ENCODE results near the gene C11orf21. TPM values are rescaled to one million over a fixed set of nuclear protein-coding genes. Genes with fewer than 3 reads are reported as not detected.

The C11orf21 gene
- total and polyA plus RNA-seq, 9 of the 15 experiments (the other 6 are each of a cell fraction or from before 2014, with no cell fraction given), result 0.10 to 2.6 (median 2.0) TPM

DNA sequence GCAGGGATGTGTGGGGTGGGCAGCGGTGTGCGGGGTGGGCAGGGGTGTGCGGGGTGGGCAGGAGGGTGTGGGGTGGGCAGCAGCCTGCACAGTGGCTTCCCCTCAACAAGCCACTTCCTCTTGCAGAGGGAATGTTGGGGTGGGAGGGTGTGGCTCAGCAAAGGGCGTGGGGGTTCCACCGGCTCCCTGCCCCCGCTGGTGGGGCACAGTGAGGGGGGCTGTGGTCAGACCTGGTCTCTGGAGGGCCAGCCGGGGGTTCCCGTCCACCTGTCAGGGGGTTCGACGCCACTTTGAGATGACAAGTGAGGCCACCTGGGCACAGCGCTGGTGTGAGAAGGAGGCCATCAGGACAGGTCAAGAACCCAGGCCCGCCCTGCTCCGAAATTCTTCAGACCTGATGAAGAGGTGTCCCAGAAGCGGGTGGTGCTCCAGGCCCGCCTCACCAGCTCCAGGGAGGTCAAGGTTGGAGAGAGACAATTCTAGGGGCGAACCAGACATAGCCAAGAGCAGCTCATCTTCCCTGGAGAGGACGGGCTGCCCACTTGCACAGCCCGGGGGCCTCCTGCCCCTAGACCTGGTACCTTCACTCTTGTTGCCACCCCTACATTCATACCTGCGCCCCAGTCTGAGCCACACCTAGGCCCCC is 1.3 kb downstream of the C11orf21 start:
- CTCF ChIA-PET (ENCODE audit: low intra/inter-chr PET ratio), result interaction anchor here (0.6 to 3.2 kb wide), 2 partner anchors 103 to 115 kb away, joined by 3 to 21 read pairs; no protein-coding TSS in a partner anchor
- Histone ChIP-seq H4K20me1 (replicated peaks; ENCODE audit: control insufficient read depth, insufficient read depth, low read length) (no peaks in the 10 kb centered on the region), H3K36me3 (ENCODE audit: control insufficient read depth, insufficient read depth, low read length) (no peaks in the 10 kb centered on the region), H2AFZ (ENCODE audit: low read depth, low read length) (no peak overlapping the region), H3K9me1 (ENCODE audit: control insufficient read depth, insufficient read depth, low read length) (no peaks in the 10 kb centered on the region), H3K27ac (ENCODE audit: extremely low read depth, low read depth, low read length) (no peak overlapping the region), H3K4me2 (ENCODE audit: insufficient read depth, low read length) (no peak overlapping the region), H3K9ac (ENCODE audit: insufficient read depth in 1 of 2, low read depth in 2 of 2, low read length in 2 of 2) (no peak overlapping the region), H3K4me1 (replicated peaks in 1 of 2; ENCODE audit: control insufficient read depth in 2 of 2, insufficient read depth in 2 of 2, low read length in 2 of 2) (peaks cover 49 to 80% of the 10 kb centered on the region in 2 experiments), H3K4me3 (no peak overlapping the region; the same call in 1 of the 2 replicates), H3K27me3 (ENCODE audit: control insufficient read depth in 2 of 2, insufficient read depth in 2 of 2, low read length in 2 of 2) (no peaks in the 10 kb centered on the region), H3K79me2 (ENCODE audit: control insufficient read depth, insufficient read depth, low read length) (peaks cover 19% of the 10 kb centered on the region; the same call in 2 of the 3 replicates), H3K9me3 (replicated peaks; ENCODE audit: control insufficient read depth, insufficient read depth, low read depth, low read length) (no peaks in the 10 kb centered on the region)
- ATAC-seq (no peak), DNase-seq (ENCODE audit: extremely low read depth in 1 of 4, low spot score in 3 of 4) (no peak), FAIRE-seq (no peak)
- in situ Hi-C loops (cut with MboI) (no loop called here), intact Hi-C loops (cut with micrococcal nuclease) (loop anchor here (10.0 kb wide), 2 partner anchors 234 to 594 kb away; no protein-coding TSS in a partner anchor)
- POLR2A ChIA-PET, result interaction anchor here (0.6 kb wide), 1 partner anchor 904 kb away, joined by 3 read pairs; no protein-coding TSS in a partner anchor
- TF ChIP-seq SPI1 (IDR thresholded peaks at IDR 0.05; ENCODE audit: borderline replicate concordance, low read depth, low read length) (peak; percentile 58; the same call in 1 of the 2 replicates), ZSCAN32 (CRISPR knock-in tag; IDR thresholded peaks at IDR 0.05) (no peak)
- BruUV-seq (replicated peaks), result no TSS peak
- WGBS (ENCODE audit: insufficient coverage, low coverage, missing lambda C conversion rate), result 67% methylated on average over 12 of the region's 19 CpGs

GRCh38 chr11:2299773-2300172 is 1.9 kb downstream of the C11orf21 start:
- H3K4me1 ChIP-seq (replicated peaks in 1 of 2; ENCODE audit: control insufficient read depth in 2 of 2, insufficient read depth in 2 of 2, low read length in 2 of 2), result peaks cover 44 to 74% of the 10 kb centered on the region in 2 experiments
- BruUV-seq (replicated peaks), result no TSS peak
- POLR2A ChIA-PET, result interaction anchor here (0.8 kb wide), 1 partner anchor 83 kb away, joined by 3 read pairs; no protein-coding TSS in a partner anchor
- TF ChIP-seq BDP1 (IDR thresholded peaks at IDR 0.05; ENCODE audit: insufficient read depth, insufficient read length) (no peak), NCOR1 (IDR thresholded peaks at IDR 0.05) (no peak), AFF1 (IDR thresholded peaks at IDR 0.05; ENCODE audit: low read depth in 1 of 2, partially characterized antibody in 2 of 2) (no peak), PHF21A (IDR thresholded peaks at IDR 0.05; ENCODE audit: borderline replicate concordance, low read depth) (no peak), PURB (CRISPR knock-in tag; IDR thresholded peaks at IDR 0.05; ENCODE audit: low read depth) (no peak), ILK (tag; IDR thresholded peaks at IDR 0.05; ENCODE audit: borderline replicate concordance, low read depth) (no peak), POLR2G (IDR thresholded peaks at IDR 0.05; ENCODE audit: low read depth, low read length) (no peak)

More at GRCh38 chr11:2299773-2300172, 1.9 kb downstream of the C11orf21 start:
- no peaks in the 10 kb centered on the region for H3K9me3 ChIP-seq (replicated peaks; ENCODE audit: control insufficient read depth, insufficient read depth, low read depth, low read length)
- peaks cover 14% of the 10 kb centered on the region; the same call in 2 of the 3 replicates for H3K79me2 ChIP-seq (ENCODE audit: control insufficient read depth, insufficient read depth, low read length)
- WGBS (ENCODE audit: insufficient coverage, low coverage, missing lambda C conversion rate), result 68% methylated on average over 4 of the region's 10 CpGs
- in situ Hi-C loops (cut with MboI) (loop anchor here (5.0 kb wide), 1 partner anchor 97 kb away; no protein-coding TSS in a partner anchor), intact Hi-C loops (cut with micrococcal nuclease) (loop anchor here (1.0 to 10.0 kb wide), 3 partner anchors 102 to 595 kb away; no protein-coding TSS in a partner anchor)
- ATAC-seq, result no peak
- no peak for FAIRE-seq
- no peak overlapping the region for H2AFZ ChIP-seq (ENCODE audit: low read depth, low read length)
- no peak overlapping the region for H3K4me3 ChIP-seq
- no peak for DNase-seq (ENCODE audit: extremely low read depth in 1 of 4, low spot score in 3 of 4)
- no peaks in the 10 kb centered on the region for H3K9me1 ChIP-seq (ENCODE audit: control insufficient read depth, insufficient read depth, low read length)
- H3K9ac ChIP-seq (ENCODE audit: insufficient read depth in 1 of 2, low read depth in 2 of 2, low read length in 2 of 2), result no peak overlapping the region
- H3K36me3 ChIP-seq (ENCODE audit: control insufficient read depth, insufficient read depth, low read length), result no peaks in the 10 kb centered on the region
- H3K27me3 ChIP-seq (ENCODE audit: control insufficient read depth in 2 of 2, insufficient read depth in 2 of 2, low read length in 2 of 2), result 0 out of 5 replicates have a peak, but pooled peaks cover 0 to 5% of the 10 kb centered on the region in 2 experiments
- H3K4me2 ChIP-seq (ENCODE audit: insufficient read depth, low read length), result no peak overlapping the region
- H3K27ac ChIP-seq (ENCODE audit: extremely low read depth, low read depth, low read length), result no peak overlapping the region
- H4K20me1 ChIP-seq (replicated peaks; ENCODE audit: control insufficient read depth, insufficient read depth, low read length), result no peaks in the 10 kb centered on the region
- CTCF ChIA-PET (ENCODE audit: low intra/inter-chr PET ratio), result interaction anchor here (0.6 to 3.2 kb wide), 3 partner anchors 102 to 116 kb away, joined by 3 to 21 read pairs (median 9); no protein-coding TSS in a partner anchor

All from K562 (cell line).